ENCODE measurements around the gene GRIK4.

The GRIK4 gene

GRCh38 chr11:120837696-120838095, 326.1 kb downstream of the GRIK4 start:
- Histone ChIP-seq H3K4me3 (ENCODE audit: severe bottlenecking) (no peak overlapping the region), H3K36me3 (ENCODE audit: low read depth) (no peaks in the 10 kb centered on the region), H3K9me3 (ENCODE audit: severe bottlenecking) (no peaks in the 10 kb centered on the region), H3K27ac (ENCODE audit: poor library complexity, severe bottlenecking) (no peak overlapping the region), H3K4me1 (ENCODE audit: insufficient read depth, poor library complexity, severe bottlenecking) (no peaks in the 10 kb centered on the region), H3K27me3 (ENCODE audit: insufficient read depth, poor library complexity, severe bottlenecking) (peaks cover 3% of the 10 kb centered on the region)
- ATAC-seq (ENCODE audit: low read depth) (no peak), DNase-seq (ENCODE audit: low spot score) (no peak)
- no peak for TF ChIP-seq CTCF (IDR thresholded peaks at IDR 0.05; ENCODE audit: poor library complexity, severe bottlenecking)

DNA sequence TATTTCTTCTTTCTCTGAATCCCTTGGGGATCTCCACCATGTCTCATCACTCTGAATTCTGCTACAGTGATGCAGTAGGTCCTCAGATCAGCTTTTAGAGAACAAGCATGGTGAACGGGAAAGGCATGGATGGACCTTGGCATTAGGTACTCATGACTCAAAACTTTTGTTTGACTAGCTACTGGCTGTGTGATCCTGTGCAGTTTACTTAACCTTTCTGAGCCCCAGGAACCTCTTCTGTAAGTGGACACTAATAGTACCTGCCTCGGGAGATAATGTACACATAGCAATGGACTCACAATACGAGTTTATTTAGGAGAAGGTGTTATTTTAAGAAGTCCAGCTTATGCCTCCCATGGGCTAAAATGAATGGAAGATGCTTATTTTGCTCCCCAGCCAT, 327.7 kb downstream of the GRIK4 start:
- no peaks in the 10 kb centered on the region for H3K4me1 ChIP-seq (ENCODE audit: insufficient read depth, poor library complexity, severe bottlenecking)
- no peaks in the 10 kb centered on the region for H3K9me3 ChIP-seq (ENCODE audit: severe bottlenecking)
- DNase-seq (ENCODE audit: low spot score) (no peak), ATAC-seq (ENCODE audit: low read depth) (no peak)
- no peak overlapping the region for H3K27ac ChIP-seq (ENCODE audit: poor library complexity, severe bottlenecking)
- TF ChIP-seq CTCF (IDR thresholded peaks at IDR 0.05; ENCODE audit: poor library complexity, severe bottlenecking) = no peak
- H3K27me3 ChIP-seq (ENCODE audit: insufficient read depth, poor library complexity, severe bottlenecking) = peaks cover 3% of the 10 kb centered on the region
- no peaks in the 10 kb centered on the region for H3K36me3 ChIP-seq (ENCODE audit: low read depth)
- H3K4me3 ChIP-seq (ENCODE audit: severe bottlenecking) = no peak overlapping the region

DNA sequence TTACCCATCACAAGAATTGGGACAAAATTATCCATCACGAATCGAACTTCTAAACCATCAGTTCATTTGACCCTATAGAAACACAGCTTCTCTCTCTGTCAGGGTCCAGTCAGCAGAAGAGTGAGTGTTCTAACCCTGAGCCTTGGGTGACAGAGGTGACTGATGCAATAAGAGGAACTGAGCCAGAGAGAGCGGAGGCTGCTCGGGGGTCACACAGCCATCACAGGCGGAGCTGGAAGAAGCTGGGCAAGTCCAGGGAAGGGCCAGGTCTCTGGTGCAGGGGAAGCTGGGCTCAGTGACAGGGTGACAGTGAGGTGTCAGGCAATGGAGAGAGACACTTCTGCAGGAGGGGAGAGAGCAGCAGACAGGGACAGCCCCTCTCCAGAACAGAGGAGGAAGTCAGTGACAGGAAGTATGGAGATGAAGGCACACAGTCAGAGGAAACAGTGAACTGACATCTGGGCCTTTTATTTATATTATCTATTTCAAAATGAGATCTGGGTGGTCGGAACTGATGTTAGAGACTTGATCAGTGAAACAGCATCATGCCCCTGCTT, 328.4 kb downstream of the GRIK4 start:
- DNase-seq (ENCODE audit: low spot score) (no peak), ATAC-seq (ENCODE audit: low read depth) (no peak)
- Histone ChIP-seq H3K9me3 (ENCODE audit: severe bottlenecking) (no peaks in the 10 kb centered on the region), H3K36me3 (ENCODE audit: low read depth) (no peaks in the 10 kb centered on the region), H3K27ac (ENCODE audit: poor library complexity, severe bottlenecking) (no peak overlapping the region), H3K4me1 (ENCODE audit: insufficient read depth, poor library complexity, severe bottlenecking) (no peaks in the 10 kb centered on the region), H3K4me3 (ENCODE audit: severe bottlenecking) (no peak overlapping the region), H3K27me3 (ENCODE audit: insufficient read depth, poor library complexity, severe bottlenecking) (peaks cover 3% of the 10 kb centered on the region)
- no peak for TF ChIP-seq CTCF (IDR thresholded peaks at IDR 0.05; ENCODE audit: poor library complexity, severe bottlenecking)

GRCh38 chr11:120840661-120841060, 329.1 kb downstream of the GRIK4 start:
- H3K4me1 ChIP-seq (ENCODE audit: insufficient read depth, poor library complexity, severe bottlenecking) = no peaks in the 10 kb centered on the region
- no peak overlapping the region for H3K4me3 ChIP-seq (ENCODE audit: severe bottlenecking)
- H3K27ac ChIP-seq (ENCODE audit: poor library complexity, severe bottlenecking) = no peak overlapping the region
- H3K27me3 ChIP-seq (ENCODE audit: insufficient read depth, poor library complexity, severe bottlenecking) = peaks cover 3% of the 10 kb centered on the region
- H3K9me3 ChIP-seq (ENCODE audit: severe bottlenecking) = no peaks in the 10 kb centered on the region
- TF ChIP-seq CTCF (IDR thresholded peaks at IDR 0.05; ENCODE audit: poor library complexity, severe bottlenecking) = no peak
- ATAC-seq (ENCODE audit: low read depth) (no peak), DNase-seq (ENCODE audit: low spot score) (no peak)
- no peaks in the 10 kb centered on the region for H3K36me3 ChIP-seq (ENCODE audit: low read depth)

- DNase-seq (ENCODE audit: low spot score) (no peak), ATAC-seq (ENCODE audit: low read depth) (no peak)
- peaks cover 3% of the 10 kb centered on the region for H3K27me3 ChIP-seq (ENCODE audit: insufficient read depth, poor library complexity, severe bottlenecking)
- H3K4me1 ChIP-seq (ENCODE audit: insufficient read depth, poor library complexity, severe bottlenecking) = no peaks in the 10 kb centered on the region
- TF ChIP-seq CTCF (IDR thresholded peaks at IDR 0.05; ENCODE audit: poor library complexity, severe bottlenecking) = no peak
- no peak overlapping the region for H3K27ac ChIP-seq (ENCODE audit: poor library complexity, severe bottlenecking)
- no peak overlapping the region for H3K4me3 ChIP-seq (ENCODE audit: severe bottlenecking)
- H3K36me3 ChIP-seq (ENCODE audit: low read depth) = no peaks in the 10 kb centered on the region
- no peaks in the 10 kb centered on the region for H3K9me3 ChIP-seq (ENCODE audit: severe bottlenecking)
Observed at GRCh38 chr11:120841074-120841473, 329.5 kb downstream of the GRIK4 start.

All from RWPE2 (cell line).